ENCODE data around the gene ITGBL1.
A peak's percentile ranks its signal among the peaks of the same experiment; 100 is the strongest.

Gene ITGBL1

GRCh38 chr13:101565317-101565716 is 112.8 kb downstream of the ITGBL1 start:
- no peak for DNase-seq (ENCODE audit: low read depth)

- no peak for DNase-seq (ENCODE audit: low read depth)
Measured at GRCh38 chr13:101567841-101568240, 115.4 kb downstream of the ITGBL1 start.

DNA sequence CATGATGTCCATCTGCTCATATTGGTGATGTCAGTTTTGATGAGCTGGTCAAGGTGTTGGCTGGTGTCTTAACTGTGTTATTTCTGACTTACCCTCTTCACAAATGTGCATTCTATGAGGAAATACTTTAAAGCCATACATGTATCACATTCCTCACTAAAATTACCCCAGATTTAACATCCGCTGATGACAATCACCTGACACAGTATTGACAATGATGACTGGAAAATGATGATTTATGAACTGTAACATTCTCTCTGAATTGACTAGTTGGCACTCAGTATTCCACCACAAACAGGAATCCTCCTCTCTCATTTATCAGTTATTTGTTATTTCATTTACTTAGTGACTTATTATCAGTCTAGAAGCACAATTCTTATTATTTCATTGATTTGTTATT is 117.3 kb downstream of the ITGBL1 start:
- no peak for DNase-seq (ENCODE audit: low read depth)

- DNase-seq (ENCODE audit: low read depth), result no peak
Measured at GRCh38 chr13:101570410-101570809, 117.9 kb downstream of the ITGBL1 start.

DNA sequence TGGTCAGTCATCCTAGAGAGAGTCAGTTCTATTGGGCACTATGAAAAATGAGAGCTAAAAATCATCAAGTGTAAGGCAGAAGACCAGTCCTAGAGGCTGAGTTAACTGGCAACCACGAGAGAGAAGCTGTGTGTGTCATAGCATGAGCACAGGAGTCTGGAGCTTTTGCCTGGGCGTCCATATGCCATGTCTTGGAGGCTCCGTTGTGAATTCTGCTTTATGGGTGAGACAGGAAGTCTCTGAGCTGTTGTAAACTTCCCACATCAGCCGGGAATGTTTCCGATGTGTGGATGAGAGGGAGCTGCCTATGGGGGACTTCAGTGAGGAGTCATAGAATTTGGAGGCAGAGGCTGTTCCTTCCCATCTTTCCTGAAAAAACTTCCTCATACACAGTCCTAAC is 120.0 kb downstream of the ITGBL1 start:
- peak; percentile 62 for DNase-seq (ENCODE audit: low read depth)

DNA sequence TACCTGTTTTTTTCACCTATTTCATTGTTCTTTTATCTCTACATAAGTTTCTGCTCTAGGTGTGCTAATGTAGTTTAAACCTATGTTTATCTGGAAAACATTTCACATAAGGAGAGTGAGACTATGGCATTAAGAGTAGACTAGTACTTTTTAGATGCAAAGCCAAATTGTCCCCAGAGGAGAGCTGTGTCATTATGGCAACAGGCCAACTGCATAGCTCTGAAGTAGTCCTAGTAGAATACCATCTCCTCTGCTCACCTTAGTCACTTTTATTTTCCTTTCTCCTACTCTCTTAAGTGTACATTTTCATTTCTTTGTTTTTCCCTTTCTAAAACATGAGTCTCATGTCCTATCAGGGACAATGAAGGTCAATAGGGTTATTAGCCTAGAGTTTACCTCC is 123.1 kb downstream of the ITGBL1 start:
- DNase-seq (ENCODE audit: low read depth), result peak; percentile 33

DNA sequence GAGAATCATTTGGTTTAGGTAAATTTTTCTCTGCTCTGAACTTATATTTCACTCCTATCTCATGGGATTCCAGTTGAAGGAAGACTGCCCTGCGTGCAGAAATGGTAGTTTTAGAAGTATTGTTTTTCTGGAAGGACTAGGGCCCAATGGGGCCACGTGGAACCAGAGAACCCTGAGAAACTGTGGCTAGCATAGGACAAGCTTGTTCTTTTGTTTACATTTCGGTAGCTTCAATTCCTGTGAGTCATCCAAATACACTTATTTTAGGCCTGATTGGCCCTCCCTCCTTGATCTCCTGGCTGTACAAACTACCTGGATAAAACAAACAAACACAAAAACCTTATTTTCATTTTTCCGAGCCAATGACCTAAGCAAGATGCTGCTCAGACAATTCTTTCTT is 124.0 kb downstream of the ITGBL1 start:
- DNase-seq (ENCODE audit: low read depth), result peak; percentile 44

DNA sequence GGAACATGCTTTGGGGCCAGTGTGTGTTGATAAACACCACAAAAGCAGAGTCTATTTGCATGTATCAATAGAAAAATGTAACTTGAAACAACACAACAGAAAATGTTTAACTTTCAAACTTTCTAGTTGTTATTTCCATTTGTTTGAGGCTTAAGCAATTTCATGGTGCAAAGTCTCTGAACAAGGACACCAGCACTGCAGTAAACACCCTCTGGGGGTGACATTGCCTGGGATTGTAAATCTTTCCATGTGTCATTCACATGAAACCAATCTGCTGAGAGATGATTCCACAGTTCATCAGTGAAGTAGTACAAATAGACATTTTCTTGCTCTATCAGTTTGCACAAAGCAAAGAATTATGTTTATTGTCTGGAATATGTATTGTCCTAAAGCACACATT is 124.5 kb downstream of the ITGBL1 start:
- no peak for DNase-seq (ENCODE audit: low read depth)

DNA sequence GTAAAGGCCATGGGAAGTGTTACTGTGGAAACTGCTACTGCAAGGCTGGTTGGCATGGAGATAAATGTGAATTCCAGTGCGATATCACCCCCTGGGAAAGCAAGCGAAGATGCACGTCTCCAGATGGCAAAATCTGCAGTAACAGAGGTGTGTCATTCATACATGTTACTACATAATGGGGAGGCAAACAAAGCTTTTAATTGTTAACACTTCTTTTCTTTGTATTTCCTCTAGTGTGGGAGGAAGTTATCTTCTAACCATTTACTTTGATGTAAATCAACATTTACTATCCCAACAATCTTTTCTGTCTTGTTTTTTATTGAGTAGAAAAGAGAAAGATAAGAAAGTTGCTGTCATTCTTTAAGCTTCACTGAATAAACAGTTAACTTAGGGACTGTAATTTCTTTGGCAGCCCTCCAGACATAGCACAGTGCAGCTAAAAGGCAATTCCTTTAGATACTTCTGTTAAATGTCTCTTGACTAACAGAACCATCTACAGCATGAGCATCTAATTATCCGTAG is 126.9 kb downstream of the ITGBL1 start:
- peak; percentile 85 for DNase-seq (ENCODE audit: low read depth)

DNA sequence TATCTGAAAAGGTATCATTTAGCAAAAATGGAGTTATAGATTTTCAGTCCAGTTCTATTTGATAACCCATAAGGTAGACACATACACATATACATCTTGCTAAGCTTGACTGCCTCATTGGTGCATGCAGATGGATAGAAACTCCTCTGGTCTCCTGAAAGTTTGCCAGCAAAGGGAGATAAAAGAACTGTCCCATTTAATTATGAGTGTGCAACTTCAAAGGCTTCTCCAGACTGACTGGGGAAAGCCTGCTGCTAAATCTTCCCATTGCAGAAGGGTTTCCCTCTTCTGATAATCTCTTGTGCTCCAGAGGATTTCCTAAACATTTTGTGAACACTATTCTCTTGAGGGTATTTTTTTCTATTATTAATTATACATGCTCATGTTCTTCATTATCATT is 131.9 kb downstream of the ITGBL1 start:
- no peak for DNase-seq (ENCODE audit: low read depth)

DNA sequence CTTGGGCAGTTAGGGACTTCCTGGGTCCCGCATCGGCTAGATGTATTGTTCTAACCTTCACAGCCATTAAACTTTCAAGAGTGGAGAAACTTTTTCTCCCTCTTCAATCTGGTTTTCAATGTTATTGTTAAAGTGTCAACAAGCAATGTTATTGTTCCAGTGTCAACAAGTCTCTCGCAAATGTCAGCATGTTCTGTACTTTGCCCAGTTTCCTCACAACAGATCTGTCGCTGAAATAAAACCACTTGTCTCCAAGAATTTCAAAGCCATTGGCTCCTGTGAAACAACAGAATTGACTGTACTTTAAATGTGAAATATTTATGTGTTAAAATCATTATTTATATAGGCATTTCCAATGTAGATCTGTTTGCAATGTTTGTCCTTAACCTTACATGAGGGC is 138.0 kb downstream of the ITGBL1 start:
- DNase-seq (ENCODE audit: low read depth), result no peak

- DNase-seq (ENCODE audit: low read depth), result no peak
Measured at GRCh38 chr13:101594936-101595335, 142.5 kb downstream of the ITGBL1 start.

DNA sequence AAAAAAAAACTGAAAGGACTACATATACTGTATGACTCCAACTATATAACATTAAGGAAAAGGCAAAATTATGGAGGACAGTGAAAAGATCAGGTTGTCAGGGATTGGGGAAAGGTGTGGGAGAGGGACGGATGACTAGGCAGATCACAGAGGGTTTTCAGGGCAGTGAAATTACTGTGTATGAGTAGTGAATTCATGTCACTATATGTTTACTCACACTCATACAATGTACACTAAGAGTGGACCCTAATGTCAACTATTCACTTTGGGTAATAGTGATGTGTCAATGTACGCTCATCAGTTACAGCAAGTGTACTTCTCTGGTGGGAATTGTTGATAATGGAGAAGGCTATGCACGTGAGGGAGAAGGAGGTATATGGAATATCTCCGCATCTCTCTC is 144.3 kb downstream of the ITGBL1 start:
- no peak for DNase-seq (ENCODE audit: low read depth)

- DNase-seq (ENCODE audit: low read depth), result peak; percentile 7
Measured at GRCh38 chr13:101611491-101612475, 159.3 kb downstream of the ITGBL1 start.

- no peak for DNase-seq (ENCODE audit: low read depth)
Measured at GRCh38 chr13:101612735-101613134, 160.3 kb downstream of the ITGBL1 start.

DNA sequence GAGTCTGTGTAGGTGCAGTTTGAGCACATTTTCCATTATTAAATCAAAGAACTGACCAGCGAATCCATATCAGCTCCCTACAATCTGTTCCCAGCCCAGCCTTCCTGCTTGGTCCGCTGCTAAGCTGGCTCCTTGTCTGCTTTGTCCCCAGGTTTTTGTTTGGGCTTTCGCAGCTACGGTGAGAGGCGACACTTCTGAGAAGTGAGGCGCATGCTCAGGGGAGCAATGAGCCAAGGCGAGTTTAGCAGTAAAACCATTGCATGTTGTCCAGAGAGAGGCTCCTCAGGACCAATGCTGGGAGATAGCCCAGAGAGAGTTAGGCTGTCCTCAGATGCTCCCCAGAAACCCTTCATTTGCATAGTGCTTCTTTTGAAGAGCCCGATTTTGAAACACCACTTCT is 162.0 kb downstream of the ITGBL1 start:
- DNase-seq (ENCODE audit: low read depth), result no peak

DNA sequence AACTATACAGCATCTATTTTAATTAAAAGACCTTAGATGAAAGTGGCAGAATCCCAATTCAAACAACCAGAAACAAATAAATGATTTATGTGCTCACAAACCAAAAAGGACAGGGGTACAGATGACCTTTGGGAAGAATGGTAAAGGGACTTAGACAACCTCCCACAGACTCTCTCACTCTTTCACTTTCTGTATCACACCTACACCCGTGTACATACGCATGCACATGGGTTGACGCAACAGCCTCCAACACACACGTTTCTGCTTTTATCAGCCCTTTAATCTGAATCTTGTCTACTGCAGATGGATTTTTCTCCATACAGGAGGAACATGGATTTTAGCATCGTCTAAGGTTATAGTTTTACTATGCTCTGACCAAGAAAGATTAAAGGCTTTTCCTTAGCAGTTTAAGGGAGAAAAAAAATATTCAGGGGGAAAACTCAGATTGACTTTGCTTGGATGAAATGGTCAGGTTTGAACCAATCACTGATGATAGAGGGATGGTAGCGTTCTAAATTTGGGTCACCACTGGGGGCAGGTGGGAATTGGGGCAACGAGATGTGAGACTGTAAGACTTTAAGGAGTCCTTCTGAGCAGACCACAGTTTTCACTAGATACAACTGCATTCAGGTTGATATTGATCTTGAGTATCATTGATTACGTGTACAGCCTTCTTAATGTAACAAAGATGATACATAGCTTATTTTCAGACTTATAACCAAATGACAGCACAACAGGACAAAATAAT is 166.1 kb downstream of the ITGBL1 start:
- no peak for DNase-seq (ENCODE audit: low read depth)

DNA sequence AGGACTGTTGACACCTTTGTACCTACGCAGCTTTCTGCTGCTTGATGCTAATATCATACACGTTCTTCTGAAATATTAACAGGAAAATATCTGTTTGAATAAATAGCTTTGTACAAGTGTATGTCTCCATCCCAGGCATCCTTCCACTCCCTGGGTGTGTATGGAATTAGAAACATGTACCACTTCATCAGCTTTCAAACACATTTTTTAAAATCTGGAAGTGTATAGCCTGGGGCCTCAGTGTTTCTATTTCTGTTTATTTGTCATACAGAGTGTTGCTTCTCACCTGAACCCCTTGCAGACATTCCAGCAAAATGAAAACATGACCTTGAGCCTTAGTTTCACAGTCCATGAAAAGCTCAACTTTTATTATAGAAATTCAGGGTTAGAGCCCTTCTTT is 168.6 kb downstream of the ITGBL1 start:
- peak; percentile 3 for DNase-seq (ENCODE audit: low read depth)

- DNase-seq (ENCODE audit: low read depth), result peak; percentile 35
Measured at GRCh38 chr13:101623470-101624209, 171.2 kb downstream of the ITGBL1 start.

DNA sequence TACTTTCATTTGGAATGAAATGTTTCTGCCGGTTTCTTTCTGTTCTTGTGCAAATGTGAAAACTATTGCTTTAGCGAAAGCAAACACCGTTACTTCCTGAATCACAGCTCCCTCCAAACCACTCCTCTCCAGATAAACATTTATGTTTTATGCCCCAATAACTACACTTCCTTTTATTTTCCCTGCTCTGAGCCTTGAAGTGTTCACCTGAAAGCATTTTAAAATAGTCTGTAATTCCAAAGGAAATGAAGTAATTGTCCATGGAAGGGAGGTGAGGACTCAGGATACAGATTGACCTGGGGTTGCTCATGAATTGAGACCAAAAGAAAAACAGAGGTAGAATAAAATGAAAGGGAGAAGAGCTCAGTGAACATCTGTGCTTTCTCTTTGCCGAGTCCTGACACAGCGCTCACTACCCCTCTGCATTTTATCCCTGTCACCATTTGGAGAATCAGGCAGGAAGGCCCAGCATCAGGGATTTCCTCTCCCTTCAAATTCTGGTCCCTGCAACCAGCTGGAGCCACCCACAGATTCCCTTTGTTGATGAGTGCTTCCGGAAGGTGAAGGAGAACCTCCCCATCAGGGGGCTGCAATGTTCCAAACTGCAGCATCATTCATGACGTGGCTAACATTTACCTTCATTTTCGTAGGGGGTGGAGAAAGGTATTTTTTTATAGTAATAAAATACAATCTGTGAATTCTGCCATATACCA is 171.9 kb downstream of the ITGBL1 start:
- peak; percentile 18 for DNase-seq (ENCODE audit: low read depth)

GRCh38 chr13:101624981-101625380 is 172.5 kb downstream of the ITGBL1 start:
- DNase-seq (ENCODE audit: low read depth), result no peak
